ENCODE data around the gene MYOCOS.
"Not testable (repeated sequence)": the region's sequence is repeated elsewhere in the genome, so short reads cannot be mapped to it uniquely, and the experiment has no call there.

MYOCOS gene

GRCh38 chr1:171622152-171622462 lies at the start of gene MYOCOS:
MYOCOS (plus strand) TSS chr1:171622243; CDS start chr1:171623884, 1,641 bp downstream.
- DNase-seq = no peak

- DNase-seq = no peak
Measured at GRCh38 chr1:171576144-171576543, 45.9 kb upstream of the MYOCOS start.

GRCh38 chr1:171581226-171581625 lies 40.8 kb upstream of the MYOCOS start:
- no peak for DNase-seq

DNA sequence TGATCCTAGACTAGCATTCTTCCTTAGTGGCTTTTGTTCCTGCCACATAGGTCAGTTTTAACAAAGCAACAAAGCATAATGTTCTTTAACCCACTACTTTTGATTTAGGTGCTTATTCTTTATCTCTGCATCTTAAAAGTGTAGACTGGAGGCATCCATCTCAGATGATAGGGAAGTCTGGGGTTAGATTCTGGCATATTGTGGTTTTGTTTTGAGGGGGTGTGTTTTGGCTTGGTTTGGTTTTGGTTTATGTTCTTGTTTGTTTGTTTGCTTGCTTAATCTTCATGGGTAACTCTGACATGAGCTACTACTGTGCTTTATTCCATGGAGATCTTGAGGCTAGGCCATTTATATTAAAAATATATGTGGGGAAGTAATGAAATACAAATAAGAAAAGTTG lies 40.3 kb upstream of the MYOCOS start:
- no peak for DNase-seq

- no peak for DNase-seq
Measured at GRCh38 chr1:171582589-171582988, 39.5 kb upstream of the MYOCOS start.

- DNase-seq = no peak
Measured at GRCh38 chr1:171583591-171584201, 38.3 kb upstream of the MYOCOS start.

DNA sequence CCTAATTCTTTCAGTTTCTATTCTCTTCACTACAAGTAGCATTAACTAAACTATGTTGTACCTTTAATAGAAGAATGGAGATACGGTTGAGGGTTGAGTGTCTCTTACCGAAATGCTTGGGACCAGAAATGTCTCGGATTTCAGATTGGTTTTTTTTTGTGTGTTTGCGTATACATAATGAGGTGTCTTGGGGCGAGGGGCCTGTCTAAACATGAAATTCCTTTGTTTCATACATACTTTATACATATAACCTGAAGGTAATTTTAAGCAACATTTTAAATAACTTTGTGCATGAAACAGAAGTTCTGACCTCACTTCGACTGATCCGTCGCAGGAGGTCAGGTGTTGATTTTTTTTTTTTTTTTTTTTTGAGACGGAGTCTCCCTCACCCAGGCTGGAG lies 36.3 kb upstream of the MYOCOS start:
- no peak for DNase-seq

- DNase-seq = no peak
Measured at GRCh38 chr1:171588230-171588629, 33.8 kb upstream of the MYOCOS start.

- DNase-seq = no peak
Measured at GRCh38 chr1:171590022-171590421, 32.0 kb upstream of the MYOCOS start.

- no peak for DNase-seq
Measured at GRCh38 chr1:171595324-171595723, 26.7 kb upstream of the MYOCOS start.

DNA sequence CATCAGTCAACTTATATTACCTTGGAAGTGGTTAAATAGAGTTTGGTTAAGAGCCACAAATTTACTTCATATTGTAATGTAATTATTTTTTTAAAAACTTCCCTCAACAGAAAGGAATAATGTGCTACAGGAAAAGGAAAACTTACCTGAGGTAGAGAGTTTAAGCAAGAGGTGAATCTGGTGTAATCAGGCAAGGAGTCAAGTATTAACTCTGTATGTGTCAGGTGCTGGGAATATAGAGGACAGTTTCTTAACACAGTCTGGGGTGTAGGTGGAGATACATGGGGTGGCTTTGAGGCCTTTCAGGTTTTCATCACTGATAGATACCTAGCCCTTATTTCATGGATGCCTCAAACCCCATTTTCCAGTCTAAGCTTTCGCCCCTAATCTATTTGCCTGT lies 25.9 kb upstream of the MYOCOS start:
- no peak for DNase-seq

- DNase-seq = no peak
Measured at GRCh38 chr1:171596705-171597104, 25.3 kb upstream of the MYOCOS start.

DNA sequence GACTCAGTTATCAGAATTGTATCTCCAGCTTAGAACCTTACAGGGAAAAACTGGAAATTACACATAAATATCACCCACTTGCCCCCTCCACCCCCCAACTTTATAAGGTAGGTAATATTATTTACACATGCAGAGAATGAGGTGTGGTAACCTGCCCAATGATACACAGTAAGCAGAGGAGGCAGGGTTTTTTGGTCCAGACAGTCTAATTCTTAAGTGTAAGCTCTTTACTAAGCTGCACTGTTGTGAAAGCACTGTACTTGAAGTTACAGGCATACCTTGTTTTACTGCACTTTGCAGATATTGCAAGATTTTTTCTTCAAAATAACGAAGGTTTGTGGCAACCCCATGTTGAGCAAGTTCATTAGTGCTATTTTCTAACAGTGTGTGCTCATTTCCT lies 24.8 kb upstream of the MYOCOS start:
- DNase-seq = no peak

GRCh38 chr1:171600310-171600709 lies 21.7 kb upstream of the MYOCOS start:
- not testable (repeated sequence) for DNase-seq

GRCh38 chr1:171600862-171601261 lies 21.2 kb upstream of the MYOCOS start:
- DNase-seq = no peak

DNA sequence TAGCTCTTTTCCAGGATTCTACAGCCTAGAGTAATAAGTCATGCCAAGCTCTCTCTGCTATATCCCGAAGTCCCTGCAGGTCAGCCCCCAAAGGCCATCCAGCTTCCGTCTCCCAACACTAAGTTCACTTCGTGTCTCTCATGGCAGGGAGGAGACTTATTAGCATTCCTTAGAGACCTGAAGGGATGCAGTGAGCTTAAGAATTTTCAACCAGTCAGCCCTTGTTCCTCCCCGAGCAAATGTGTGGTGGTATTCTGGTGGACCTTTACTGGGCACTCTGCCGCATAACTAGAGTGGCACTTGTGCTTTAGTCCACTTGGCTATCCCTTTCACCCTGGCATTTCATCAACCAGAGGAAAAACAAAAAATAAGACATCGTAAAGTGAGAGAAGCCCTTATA lies 19.0 kb upstream of the MYOCOS start:
- DNase-seq = not testable (repeated sequence)

DNA sequence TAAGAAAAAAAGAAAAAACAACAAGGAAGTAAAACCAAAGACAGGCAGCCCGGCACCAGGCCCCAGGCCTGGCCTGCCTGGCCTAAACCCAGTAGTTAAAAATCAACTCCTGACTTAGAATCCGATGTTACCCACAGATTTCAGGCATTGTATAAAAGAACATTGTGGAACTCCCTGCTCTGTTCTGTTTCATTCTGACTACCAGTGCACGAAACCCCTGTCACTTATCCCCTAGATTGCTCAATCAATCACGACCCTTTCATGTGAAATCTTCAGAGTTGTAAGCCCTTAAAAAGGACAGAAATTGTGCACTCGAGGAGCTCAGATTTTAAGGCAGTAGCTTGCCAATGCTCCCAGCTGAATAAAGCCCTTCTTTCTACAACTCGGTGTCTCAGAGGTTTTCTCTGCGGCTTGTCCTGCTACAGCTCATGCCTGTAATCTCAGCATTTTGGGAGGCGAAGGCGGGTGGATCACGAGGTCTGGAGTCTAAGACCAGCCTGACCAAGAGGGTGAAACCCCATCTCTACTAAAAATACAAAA lies 15.6 kb upstream of the MYOCOS start:
- DNase-seq = no peak

DNA sequence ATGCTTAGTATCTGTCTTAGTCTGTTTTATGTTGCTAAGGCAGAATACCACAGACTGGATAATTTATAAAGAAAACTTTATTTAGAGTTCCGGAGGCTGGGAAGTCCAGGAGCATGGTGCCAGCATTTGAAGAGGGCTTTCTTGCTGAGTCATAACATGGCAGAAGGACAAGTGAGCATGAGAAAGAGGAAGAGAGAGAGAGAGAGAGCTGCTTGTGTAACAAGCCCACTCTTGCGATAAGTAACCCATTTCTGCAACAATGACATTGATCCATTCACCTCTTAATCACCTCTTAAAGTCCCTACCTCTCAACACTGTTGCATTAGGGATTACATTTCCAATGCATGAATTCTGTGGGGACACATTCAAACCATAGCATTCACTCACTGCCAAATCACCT lies 11.7 kb upstream of the MYOCOS start:
- DNase-seq = no peak

DNA sequence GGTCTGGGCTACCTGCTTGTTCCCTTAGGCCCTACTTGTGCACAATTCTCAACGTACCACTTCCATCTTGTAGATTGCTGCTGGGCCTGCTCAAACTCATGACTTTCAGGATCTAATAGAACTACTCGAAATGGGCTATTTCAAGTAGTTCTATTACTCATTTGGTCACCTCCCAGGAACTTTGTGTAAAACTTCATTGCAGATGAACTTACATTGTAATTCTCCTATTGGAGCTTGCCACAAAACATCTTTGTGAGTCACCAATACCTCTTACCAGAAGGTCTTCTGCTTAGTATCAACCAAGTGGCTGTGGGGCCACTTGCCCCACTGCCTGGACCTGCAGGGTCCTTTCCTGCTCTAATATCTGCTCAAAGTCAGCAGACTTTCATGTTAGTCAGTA lies 10.7 kb upstream of the MYOCOS start:
- no peak for DNase-seq

GRCh38 chr1:171613282-171613681 lies 8.8 kb upstream of the MYOCOS start:
- DNase-seq = no peak

- not testable (repeated sequence) for DNase-seq
Measured at GRCh38 chr1:171615122-171615906, 6.7 kb upstream of the MYOCOS start.

- no peak for DNase-seq
Measured at GRCh38 chr1:171616586-171616985, 5.5 kb upstream of the MYOCOS start.

- no peak for DNase-seq
Measured at GRCh38 chr1:171623651-171624331, 1.7 kb downstream of the MYOCOS start.

DNA sequence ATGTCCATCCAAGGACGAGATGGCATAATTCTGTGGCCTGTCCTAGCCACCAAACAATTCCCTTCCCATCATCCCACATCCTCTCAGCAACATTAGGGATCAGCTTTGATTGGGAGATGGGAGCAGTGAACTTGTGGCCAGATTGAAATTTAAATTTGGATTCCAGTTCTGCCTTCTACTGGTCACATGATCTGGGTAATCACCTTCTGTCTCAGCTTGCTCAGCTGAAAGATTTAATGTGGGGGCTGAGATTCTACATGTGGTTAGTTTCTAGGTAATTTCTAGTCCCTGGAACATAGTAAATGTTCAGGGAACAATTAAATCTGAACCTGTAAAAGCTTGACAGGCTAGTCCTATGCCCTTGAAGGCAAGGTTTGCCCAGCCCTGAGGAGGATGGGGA lies 3.2 kb downstream of the MYOCOS start:
- no peak for DNase-seq
